ENCODE results near the gene MTG2. TPM values are rescaled to one million over a fixed set of nuclear protein-coding genes. Genes with fewer than 3 reads are reported as not detected.
A peak's percentile ranks its signal among the peaks of the same experiment; 100 is the strongest.

The MTG2 gene, protein sequence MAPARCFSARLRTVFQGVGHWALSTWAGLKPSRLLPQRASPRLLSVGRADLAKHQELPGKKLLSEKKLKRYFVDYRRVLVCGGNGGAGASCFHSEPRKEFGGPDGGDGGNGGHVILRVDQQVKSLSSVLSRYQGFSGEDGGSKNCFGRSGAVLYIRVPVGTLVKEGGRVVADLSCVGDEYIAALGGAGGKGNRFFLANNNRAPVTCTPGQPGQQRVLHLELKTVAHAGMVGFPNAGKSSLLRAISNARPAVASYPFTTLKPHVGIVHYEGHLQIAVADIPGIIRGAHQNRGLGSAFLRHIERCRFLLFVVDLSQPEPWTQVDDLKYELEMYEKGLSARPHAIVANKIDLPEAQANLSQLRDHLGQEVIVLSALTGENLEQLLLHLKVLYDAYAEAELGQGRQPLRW
- polyA plus RNA-seq (2012; rRNA removed), result 36.6 and 42.9 TPM in 2 replicates
- polyA plus RNA-seq (2012; cell fraction: cytosol; rRNA removed), result 25.8 and 27.8 TPM in 2 replicates
- 66.8 and 75.1 TPM in 2 replicates for polyA plus RNA-seq (2012; cell fraction: nucleus; rRNA removed)

DNA sequence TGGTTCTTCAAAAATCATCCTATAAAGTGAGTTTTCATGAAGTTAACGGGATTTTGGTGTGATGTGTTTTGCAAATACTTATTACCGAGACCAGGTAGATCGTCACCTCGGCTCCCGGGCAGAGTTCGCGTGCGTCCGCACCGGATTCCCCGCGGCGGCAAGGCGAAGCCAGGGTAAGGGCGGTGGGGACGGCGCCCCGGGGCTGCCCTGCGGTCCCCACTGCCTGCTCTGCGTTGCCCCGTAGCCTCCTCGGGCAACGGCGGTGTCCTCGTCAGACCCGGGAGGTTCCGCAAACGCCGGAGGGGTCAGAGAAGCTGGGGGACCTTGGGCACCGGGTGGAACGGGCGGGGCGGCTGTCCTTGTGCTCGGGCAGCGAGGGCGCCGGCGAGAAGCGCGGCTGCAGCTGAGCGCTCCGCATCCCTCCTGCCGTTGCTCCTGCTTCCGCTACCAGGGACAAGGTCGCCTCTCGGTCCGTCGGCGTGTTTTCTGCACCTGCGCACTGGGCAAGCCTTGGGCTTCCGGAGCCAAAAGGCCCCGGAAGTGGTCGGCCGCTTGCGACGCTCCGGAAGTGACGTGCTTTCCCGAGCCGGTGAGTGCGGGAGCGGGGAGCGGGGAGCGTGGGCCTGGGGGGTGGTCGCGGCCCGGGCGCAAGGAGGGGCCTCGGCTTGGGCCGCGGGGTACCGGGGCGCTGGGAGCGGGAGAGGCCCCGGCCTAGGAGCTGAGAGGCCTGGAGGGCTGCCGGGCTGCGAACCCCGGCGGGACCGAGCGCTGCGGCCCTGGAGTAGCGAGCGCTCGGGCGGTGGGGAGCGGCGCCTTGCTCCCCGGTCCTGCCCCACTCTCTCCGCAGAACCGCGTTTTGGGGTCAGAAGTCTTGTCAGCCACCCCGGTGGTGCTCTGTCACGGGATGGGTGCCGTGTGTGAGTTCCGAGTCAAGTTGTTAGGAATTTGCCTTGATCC lies at the start of gene MTG2:
TSS of gene MTG2 (plus strand) at position 560 of the 957 bp plus-strand sequence. CDS start 10,393 bp downstream, outside the sequence.
- Histone ChIP-seq H3K79me2 (ENCODE audit: insufficient read depth) (peaks cover 52% of the 10 kb centered on the region), H3F3A (replicated peaks; ENCODE audit: insufficient read depth) (peaks cover 29% of the 10 kb centered on the region), H3K9ac (peak within 1 kb of the TSS; percentile 97), H3K4me3 (ENCODE audit: low read depth in 2 of 2, low read length in 1 of 2) (peak within 1 kb of the TSS; percentile 92 to 98), H3K9me3 (no peaks in the 10 kb centered on the region), H3K4me1 (ENCODE audit: control insufficient read depth in 1 of 2, insufficient read depth in 2 of 2, low read depth in 1 of 2, low read length in 1 of 2) (peaks cover 6 to 11% of the 10 kb centered on the region in 2 experiments; a peak in 1 of 4 replicates), H3K36me3 (replicated peaks in 1 of 2; ENCODE audit: control insufficient read depth in 1 of 2, insufficient read depth in 2 of 2, low read length in 1 of 2) (peaks cover 7 to 15% of the 10 kb centered on the region in 2 experiments), H3K9me2 (no peaks in the 10 kb centered on the region), H3K4me2 (peak within 1 kb of the TSS; percentile 89), H3K27me3 (ENCODE audit: insufficient read depth) (no peaks in the 10 kb centered on the region), H4K20me1 (ENCODE audit: insufficient read depth) (peaks cover 5% of the 10 kb centered on the region; the same call in 1 of the 2 replicates), H3K27ac (ENCODE audit: low read depth in 2 of 2, low read length in 1 of 2) (peak within 1 kb of the TSS; percentile 78 to 94), H2AFZ (ENCODE audit: low read depth) (peak within 1 kb of the TSS; percentile 76)
- POLR2A ChIA-PET, result no interaction called here
- DNase-seq, result peak; percentile 99
- 2% methylated on average over 20 of the region's 96 CpGs for WGBS (ENCODE audit: low lambda C conversion rate)
- CTCF ChIA-PET, result no interaction called here
- TF ChIP-seq TEAD4 (IDR thresholded peaks at IDR 0.05; ENCODE audit: borderline replicate concordance, insufficient read depth) (no peak), EP300 (IDR thresholded peaks at IDR 0.05; ENCODE audit: borderline replicate concordance in 1 of 2, low read depth in 1 of 2, low read length in 1 of 2) (peak in 1 of 2 experiments; percentile 10; a peak in 1 of 4 replicates), FOXJ3 (CRISPR knock-in tag; IDR thresholded peaks at IDR 0.05) (peak; percentile 55; the same call in 1 of the 2 replicates), SIN3A (IDR thresholded peaks at IDR 0.05; ENCODE audit: borderline replicate concordance, low read depth, low read length) (peak; percentile 79; the same call in 1 of the 2 replicates), SMC3 (IDR thresholded peaks at IDR 0.05; ENCODE audit: low read depth, low read length) (no peak), JUND (IDR thresholded peaks at IDR 0.05) (no peak), GATA2 (CRISPR knock-in tag; IDR thresholded peaks at IDR 0.05) (no peak), TAF1 (IDR thresholded peaks at IDR 0.05; ENCODE audit: borderline replicate concordance, low read depth, low read length) (peak; percentile 91), MEF2A (IDR thresholded peaks at IDR 0.05; ENCODE audit: borderline replicate concordance, low read depth) (no peak), FOXM1 (IDR thresholded peaks at IDR 0.05; ENCODE audit: low read depth) (no peak; the same call in 1 of the 2 replicates), CHD2 (IDR thresholded peaks at IDR 0.05; ENCODE audit: low read length, partially characterized antibody) (peak; percentile 68), MXI1 (IDR thresholded peaks at IDR 0.05; ENCODE audit: low read depth, low read length) (peak; percentile 96), POLR2AphosphoS5 (IDR thresholded peaks at IDR 0.05; ENCODE audit: low read depth, low read length) (peak; percentile 98), GABPA (IDR thresholded peaks at IDR 0.05; ENCODE audit: low read depth) (peak; percentile 94), RXRA (IDR thresholded peaks at IDR 0.05; ENCODE audit: borderline replicate concordance, low read depth) (no peak)
- TF ChIP-seq, protein P1, sequence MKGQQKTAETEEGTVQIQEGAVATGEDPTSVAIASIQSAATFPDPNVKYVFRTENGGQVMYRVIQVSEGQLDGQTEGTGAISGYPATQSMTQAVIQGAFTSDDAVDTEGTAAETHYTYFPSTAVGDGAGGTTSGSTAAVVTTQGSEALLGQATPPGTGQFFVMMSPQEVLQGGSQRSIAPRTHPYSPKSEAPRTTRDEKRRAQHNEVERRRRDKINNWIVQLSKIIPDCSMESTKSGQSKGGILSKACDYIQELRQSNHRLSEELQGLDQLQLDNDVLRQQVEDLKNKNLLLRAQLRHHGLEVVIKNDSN (IDR thresholded peaks at IDR 0.05; ENCODE audit: borderline replicate concordance, low read depth), result no peak
- TF ChIP-seq, protein P2, sequence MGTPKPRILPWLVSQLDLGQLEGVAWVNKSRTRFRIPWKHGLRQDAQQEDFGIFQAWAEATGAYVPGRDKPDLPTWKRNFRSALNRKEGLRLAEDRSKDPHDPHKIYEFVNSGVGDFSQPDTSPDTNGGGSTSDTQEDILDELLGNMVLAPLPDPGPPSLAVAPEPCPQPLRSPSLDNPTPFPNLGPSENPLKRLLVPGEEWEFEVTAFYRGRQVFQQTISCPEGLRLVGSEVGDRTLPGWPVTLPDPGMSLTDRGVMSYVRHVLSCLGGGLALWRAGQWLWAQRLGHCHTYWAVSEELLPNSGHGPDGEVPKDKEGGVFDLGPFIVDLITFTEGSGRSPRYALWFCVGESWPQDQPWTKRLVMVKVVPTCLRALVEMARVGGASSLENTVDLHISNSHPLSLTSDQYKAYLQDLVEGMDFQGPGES (IDR thresholded peaks at IDR 0.05; ENCODE audit: low read depth, low read length), result no peak
- TF ChIP-seq, protein P3, sequence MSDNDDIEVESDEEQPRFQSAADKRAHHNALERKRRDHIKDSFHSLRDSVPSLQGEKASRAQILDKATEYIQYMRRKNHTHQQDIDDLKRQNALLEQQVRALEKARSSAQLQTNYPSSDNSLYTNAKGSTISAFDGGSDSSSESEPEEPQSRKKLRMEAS (IDR thresholded peaks at IDR 0.05; ENCODE audit: low read depth), result peak; percentile 87
- TF ChIP-seq, protein P4, sequence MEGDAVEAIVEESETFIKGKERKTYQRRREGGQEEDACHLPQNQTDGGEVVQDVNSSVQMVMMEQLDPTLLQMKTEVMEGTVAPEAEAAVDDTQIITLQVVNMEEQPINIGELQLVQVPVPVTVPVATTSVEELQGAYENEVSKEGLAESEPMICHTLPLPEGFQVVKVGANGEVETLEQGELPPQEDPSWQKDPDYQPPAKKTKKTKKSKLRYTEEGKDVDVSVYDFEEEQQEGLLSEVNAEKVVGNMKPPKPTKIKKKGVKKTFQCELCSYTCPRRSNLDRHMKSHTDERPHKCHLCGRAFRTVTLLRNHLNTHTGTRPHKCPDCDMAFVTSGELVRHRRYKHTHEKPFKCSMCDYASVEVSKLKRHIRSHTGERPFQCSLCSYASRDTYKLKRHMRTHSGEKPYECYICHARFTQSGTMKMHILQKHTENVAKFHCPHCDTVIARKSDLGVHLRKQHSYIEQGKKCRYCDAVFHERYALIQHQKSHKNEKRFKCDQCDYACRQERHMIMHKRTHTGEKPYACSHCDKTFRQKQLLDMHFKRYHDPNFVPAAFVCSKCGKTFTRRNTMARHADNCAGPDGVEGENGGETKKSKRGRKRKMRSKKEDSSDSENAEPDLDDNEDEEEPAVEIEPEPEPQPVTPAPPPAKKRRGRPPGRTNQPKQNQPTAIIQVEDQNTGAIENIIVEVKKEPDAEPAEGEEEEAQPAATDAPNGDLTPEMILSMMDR (IDR thresholded peaks at IDR 0.05), result no peak
- TF ChIP-seq, protein P5, sequence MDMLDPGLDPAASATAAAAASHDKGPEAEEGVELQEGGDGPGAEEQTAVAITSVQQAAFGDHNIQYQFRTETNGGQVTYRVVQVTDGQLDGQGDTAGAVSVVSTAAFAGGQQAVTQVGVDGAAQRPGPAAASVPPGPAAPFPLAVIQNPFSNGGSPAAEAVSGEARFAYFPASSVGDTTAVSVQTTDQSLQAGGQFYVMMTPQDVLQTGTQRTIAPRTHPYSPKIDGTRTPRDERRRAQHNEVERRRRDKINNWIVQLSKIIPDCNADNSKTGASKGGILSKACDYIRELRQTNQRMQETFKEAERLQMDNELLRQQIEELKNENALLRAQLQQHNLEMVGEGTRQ (IDR thresholded peaks at IDR 0.05; ENCODE audit: borderline replicate concordance, low read depth, low read length), result no peak
